Thyroid gland (tissue), 4 donors: Measurements from ENCODE around the gene AP2A2.

Source experiments
- POLR2A ChIP-seq, 2 donors: fragments of 450-650 bp; IDR thresholded peaks; one replicate each; pipeline ENCODE4 v1.6.1; 2017; ENCODE audit warnings: antibody characterized with exemption in 2 of 2, mild to moderate bottlenecking in 2 of 2, moderate library complexity in 1 of 2
- TF ChIP-seq, protein P1 (sequence below), 6 experiments: fragments of 200-600 bp in 3 of 6; fragments of 450-650 bp in 3 of 6; sonication (generic) in 3 of 6; IDR thresholded peaks; one replicate each; pipeline ENCODE4 v1.5.1; 2016 to 2019; ENCODE audit warnings: antibody characterized with exemption in 6 of 6, mild to moderate bottlenecking in 2 of 6, inconsistent platforms in 1 of 6, moderate library complexity in 1 of 6

DNA sequence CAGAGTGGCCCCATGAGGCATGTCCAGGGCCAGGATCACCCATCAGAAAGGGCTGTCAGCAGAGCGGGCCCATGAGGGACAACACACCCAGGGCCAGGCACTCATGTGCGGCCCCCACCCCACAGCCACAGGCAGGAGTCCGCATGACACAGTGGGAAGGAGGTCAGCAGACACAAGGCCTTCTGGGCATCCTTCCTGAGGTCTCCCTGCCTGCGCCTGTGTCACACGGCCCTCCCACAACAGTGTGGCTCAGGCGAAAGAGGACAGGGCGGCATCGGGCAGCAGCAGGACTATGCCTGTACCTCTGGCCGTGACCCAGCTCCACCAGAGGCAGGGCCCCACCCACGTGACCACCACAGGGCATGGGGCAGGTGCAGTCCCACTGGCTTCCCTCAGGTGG lies 42.1 kb upstream of the AP2A2 start:
- TF ChIP-seq POLR2A (IDR thresholded peaks at IDR 0.05) = no peak
- TF ChIP-seq, protein P1, sequence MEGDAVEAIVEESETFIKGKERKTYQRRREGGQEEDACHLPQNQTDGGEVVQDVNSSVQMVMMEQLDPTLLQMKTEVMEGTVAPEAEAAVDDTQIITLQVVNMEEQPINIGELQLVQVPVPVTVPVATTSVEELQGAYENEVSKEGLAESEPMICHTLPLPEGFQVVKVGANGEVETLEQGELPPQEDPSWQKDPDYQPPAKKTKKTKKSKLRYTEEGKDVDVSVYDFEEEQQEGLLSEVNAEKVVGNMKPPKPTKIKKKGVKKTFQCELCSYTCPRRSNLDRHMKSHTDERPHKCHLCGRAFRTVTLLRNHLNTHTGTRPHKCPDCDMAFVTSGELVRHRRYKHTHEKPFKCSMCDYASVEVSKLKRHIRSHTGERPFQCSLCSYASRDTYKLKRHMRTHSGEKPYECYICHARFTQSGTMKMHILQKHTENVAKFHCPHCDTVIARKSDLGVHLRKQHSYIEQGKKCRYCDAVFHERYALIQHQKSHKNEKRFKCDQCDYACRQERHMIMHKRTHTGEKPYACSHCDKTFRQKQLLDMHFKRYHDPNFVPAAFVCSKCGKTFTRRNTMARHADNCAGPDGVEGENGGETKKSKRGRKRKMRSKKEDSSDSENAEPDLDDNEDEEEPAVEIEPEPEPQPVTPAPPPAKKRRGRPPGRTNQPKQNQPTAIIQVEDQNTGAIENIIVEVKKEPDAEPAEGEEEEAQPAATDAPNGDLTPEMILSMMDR (IDR thresholded peaks at IDR 0.05) = no peak
